PC-9 (cell line): ENCODE data around the gene PGS1. TPM values are rescaled to one million over a fixed set of nuclear protein-coding genes. Genes with fewer than 3 reads are reported as not detected.
A peak's percentile ranks its signal among the peaks of the same experiment; 100 is the strongest.

Experiments used
- BruUV-seq: library from RNA; stranded (reverse); fragments of 400-500 nt; replicated peaks from 2 replicates; lab custom pipeline; 2021; lab: Mats Ljungman, UMichigan
- CTCF ChIA-PET: fragments of 300-600 bp; sonication (Branson Sonifier 250); formaldehyde crosslinking; loops from one replicate; lab custom pipeline; 2022; ENCODE audit warnings: antibody characterized with exemption; lab: Charles Lee
- POLR2A ChIA-PET: fragments of 300-600 bp; sonication (Branson Sonifier 250); formaldehyde crosslinking; loops from one replicate; lab custom pipeline; 2022; ENCODE audit warnings: antibody characterized with exemption; ENCODE audit not compliant: unreplicated experiment; lab: Charles Lee
- DNase-seq, 2 experiments: peaks; one replicate each; pipeline versions ENCODE4 v3.0.0 to v3.0.0-alpha.2; 2015 to 2022; ENCODE audit warnings: mixed read lengths in 1 of 2
- H2AFZ ChIP-seq: fragments of 200-600 bp; sonication (generic); 2 replicates; pipeline ENCODE4 v1.8.1; 2017; ENCODE audit warnings: antibody characterized with exemption
- H3F3A ChIP-seq: fragments of 200-600 bp; sonication (generic); 2 replicates; pipeline ENCODE4 v1.8.1; 2017; ENCODE audit warnings: antibody characterized with exemption, mild to moderate bottlenecking, low read depth; ENCODE audit not compliant: insufficient read depth
- H3K27ac ChIP-seq: fragments of 200-600 bp; sonication (generic); 2 replicates; pipeline ENCODE4 v1.6.1; 2016; ENCODE audit warnings: mixed run types
- H3K27me3 ChIP-seq: fragments of 200-600 bp; sonication (generic); 2 replicates; pipeline ENCODE4 v1.6.1; 2016; ENCODE audit warnings: low read depth, mixed run types; ENCODE audit not compliant: insufficient read depth
- H3K36me3 ChIP-seq: fragments of 200-600 bp; sonication (generic); 2 replicates; pipeline ENCODE4 v1.6.1; 2016; ENCODE audit warnings: low read depth, mixed run types
- H3K4me1 ChIP-seq: fragments of 200-600 bp; sonication (generic); replicated peaks from 2 replicates; pipeline ENCODE4 v1.6.1; 2016; ENCODE audit warnings: mixed run types; ENCODE audit not compliant: insufficient read depth
- H3K4me2 ChIP-seq: fragments of 200-600 bp; sonication (generic); 2 replicates; pipeline ENCODE4 v1.6.1; 2017; ENCODE audit warnings: mixed run types
- H3K4me3 ChIP-seq: fragments of 200-600 bp; sonication (generic); 2 replicates; pipeline ENCODE4 v1.6.1; 2016; ENCODE audit warnings: mixed run types
- H3K79me2 ChIP-seq: fragments of 200-600 bp; sonication (generic); 2 replicates; pipeline ENCODE4 v1.6.1; 2017; ENCODE audit warnings: low read depth, mixed run types
- H3K9me2 ChIP-seq: fragments of 200-600 bp; sonication (generic); 2 replicates; pipeline ENCODE4 v1.8.1; 2017; ENCODE audit warnings: mild to moderate bottlenecking; ENCODE audit not compliant: insufficient read depth
- H3K9me3 ChIP-seq: fragments of 200-600 bp; sonication (generic); 2 replicates; pipeline ENCODE4 v1.8.1; 2016; ENCODE audit warnings: low read depth; ENCODE audit not compliant: insufficient read depth
- H4K20me1 ChIP-seq: fragments of 200-600 bp; sonication (generic); 2 replicates; pipeline ENCODE4 v1.8.1; 2017; ENCODE audit not compliant: insufficient read depth
- EZH2 ChIP-seq: fragments of 200-600 bp; sonication (generic); IDR thresholded peaks from 2 replicates; pipeline ENCODE4 v1.8.0; 2017; ENCODE audit warnings: antibody characterized with exemption, low read depth
- intact Hi-C: fragments of 100-400 bp; cut with micrococcal nuclease; formaldehyde crosslinking; loops from one replicate; pipeline ENCODE4 v1.10.0; 2022; ENCODE audit not compliant: unreplicated experiment
- total RNA-seq: library from RNA; stranded (reverse); gene quantifications from 2 replicates; pipeline ENCODE4 v1.2.3, GENCODE V29; 2021
- TF ChIP-seq, protein P1 (sequence below): fragments of 200-600 bp; sonication (generic); conservative IDR thresholded peaks from 2 replicates; pipeline ENCODE4 v1.6.1; 2017; ENCODE audit warnings: mixed run types, antibody characterized with exemption, mild to moderate bottlenecking, moderate library complexity

Gene PGS1
- total RNA-seq, 1 experiment from 2014 or later: 40.2 TPM

DNA sequence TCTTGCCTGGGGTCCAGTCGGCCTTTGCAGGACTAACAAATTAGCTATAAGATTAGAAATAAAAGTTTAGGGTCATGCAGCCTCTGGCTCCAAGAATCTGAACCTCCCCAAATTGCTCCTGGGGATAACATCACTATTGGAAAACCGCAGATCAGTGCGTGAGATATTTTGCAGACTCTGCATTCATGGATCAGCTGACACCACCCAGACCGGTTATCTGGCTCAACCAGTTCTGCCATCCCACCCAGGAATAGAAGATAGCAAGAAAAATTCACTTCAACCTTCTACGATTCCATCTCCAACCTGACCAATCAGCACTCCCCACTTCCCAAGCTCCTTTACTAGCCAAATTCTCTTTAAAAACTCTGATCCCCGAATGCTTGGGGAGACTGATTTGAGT lies 4.3 kb upstream of the PGS1 start:
- peaks cover 30% of the 10 kb centered on the region for H3K4me1 ChIP-seq
- peak overlapping the region; percentile 49 for H3K4me2 ChIP-seq
- intact Hi-C loops: no loop called here
- ChIA-PET CTCF (no interaction called here), POLR2A (no interaction called here)
- no peak overlapping the region for H2AFZ ChIP-seq
- no peaks in the 10 kb centered on the region for H3K9me2 ChIP-seq
- no peaks in the 10 kb centered on the region for H3K27me3 ChIP-seq
- BruUV-seq: no TSS peak
- no peak overlapping the region for H3K4me3 ChIP-seq
- H3K36me3 ChIP-seq: no peaks in the 10 kb centered on the region
- peak in 1 of 2 experiments; percentile 47 for DNase-seq
- no peaks in the 10 kb centered on the region for H4K20me1 ChIP-seq
- H3K79me2 ChIP-seq: peaks cover 6% of the 10 kb centered on the region
- TF ChIP-seq EZH2: no peak
- TF ChIP-seq, protein P1, sequence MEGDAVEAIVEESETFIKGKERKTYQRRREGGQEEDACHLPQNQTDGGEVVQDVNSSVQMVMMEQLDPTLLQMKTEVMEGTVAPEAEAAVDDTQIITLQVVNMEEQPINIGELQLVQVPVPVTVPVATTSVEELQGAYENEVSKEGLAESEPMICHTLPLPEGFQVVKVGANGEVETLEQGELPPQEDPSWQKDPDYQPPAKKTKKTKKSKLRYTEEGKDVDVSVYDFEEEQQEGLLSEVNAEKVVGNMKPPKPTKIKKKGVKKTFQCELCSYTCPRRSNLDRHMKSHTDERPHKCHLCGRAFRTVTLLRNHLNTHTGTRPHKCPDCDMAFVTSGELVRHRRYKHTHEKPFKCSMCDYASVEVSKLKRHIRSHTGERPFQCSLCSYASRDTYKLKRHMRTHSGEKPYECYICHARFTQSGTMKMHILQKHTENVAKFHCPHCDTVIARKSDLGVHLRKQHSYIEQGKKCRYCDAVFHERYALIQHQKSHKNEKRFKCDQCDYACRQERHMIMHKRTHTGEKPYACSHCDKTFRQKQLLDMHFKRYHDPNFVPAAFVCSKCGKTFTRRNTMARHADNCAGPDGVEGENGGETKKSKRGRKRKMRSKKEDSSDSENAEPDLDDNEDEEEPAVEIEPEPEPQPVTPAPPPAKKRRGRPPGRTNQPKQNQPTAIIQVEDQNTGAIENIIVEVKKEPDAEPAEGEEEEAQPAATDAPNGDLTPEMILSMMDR: no peak
- no peaks in the 10 kb centered on the region for H3K9me3 ChIP-seq
- H3F3A ChIP-seq: peaks cover 20% of the 10 kb centered on the region; the same call in 1 of the 2 replicates
- H3K27ac ChIP-seq: peak overlapping the region; percentile 44; the same call in 1 of the 2 replicates

DNA sequence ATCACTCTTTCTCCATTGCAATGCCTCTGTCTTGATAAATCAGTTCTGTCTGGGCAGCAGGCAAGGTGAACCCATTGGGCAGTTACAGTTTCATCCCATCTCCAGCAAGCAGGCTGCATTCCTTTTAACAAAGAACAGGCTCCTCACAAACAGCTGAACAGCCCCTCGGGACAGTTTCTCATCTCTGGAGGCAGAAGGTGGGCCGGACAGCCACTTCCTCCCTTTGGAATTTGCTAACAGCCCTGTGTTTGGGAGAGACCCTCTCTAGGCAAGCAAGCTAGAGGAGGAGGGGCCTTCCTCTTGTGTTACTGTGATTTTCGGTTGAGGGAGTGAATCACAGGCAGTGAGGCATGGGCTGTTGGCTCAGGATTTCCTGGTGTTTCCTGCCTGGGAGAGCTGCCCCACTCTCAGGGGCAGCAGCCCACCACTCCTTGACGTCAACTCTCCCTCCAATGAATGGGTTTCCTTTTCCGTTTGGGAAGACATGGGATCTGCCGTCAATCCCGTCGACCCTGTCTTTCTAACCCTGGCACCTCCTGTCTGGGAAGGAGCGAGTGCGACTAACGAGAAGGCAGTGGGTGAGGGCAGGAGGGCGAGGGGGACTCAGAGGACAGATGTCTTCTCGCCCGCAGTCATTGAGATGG lies 3.7 kb upstream of the PGS1 start:
- H3K4me2 ChIP-seq: peak overlapping the region; percentile 56
- no peak overlapping the region for H2AFZ ChIP-seq

DNA sequence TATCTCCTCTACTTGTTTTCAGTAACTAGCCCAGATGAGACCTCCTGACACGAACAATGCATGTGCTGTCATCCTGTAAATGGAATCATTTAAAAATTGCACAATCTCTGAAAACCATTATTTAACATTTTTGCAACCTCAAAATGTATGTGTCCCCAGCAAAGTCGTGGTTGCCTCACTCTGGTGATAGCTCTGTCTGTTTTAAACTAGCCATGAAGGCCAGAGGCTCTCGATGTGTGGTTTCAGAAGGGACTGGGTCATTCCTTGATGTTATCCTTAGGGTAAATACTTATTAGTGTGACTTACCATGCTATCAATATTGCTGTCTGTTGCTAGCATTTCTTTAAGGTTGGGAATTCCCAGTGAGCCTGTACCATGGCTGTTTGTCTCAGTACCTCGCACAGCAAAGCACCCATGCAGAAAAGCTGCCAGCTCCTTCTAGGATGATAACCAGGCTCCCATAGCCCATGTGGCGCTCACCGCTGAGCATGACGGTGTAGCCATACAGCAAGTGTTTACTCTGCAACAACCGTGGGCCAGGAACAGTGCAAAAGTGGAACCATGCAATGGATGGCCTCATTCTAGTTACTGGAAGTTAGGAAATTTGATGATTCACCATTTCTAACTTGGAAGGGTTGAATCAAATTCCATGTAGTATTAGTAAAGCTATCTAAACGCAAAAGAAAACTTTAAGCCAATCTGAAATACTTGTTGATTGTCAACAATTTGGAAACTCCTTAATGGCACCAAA lies 2.9 kb upstream of the PGS1 start:
- peak in 1 of 2 experiments; percentile 72 for DNase-seq
- H3K4me2 ChIP-seq: peak overlapping the region; percentile 56

More for the DNA sequence above, 3.7 kb upstream of the PGS1 start:
- no peaks in the 10 kb centered on the region for H3K36me3 ChIP-seq
- peaks cover 20% of the 10 kb centered on the region; the same call in 1 of the 2 replicates for H3F3A ChIP-seq
- ChIA-PET CTCF (no interaction called here), POLR2A (no interaction called here)
- no peaks in the 10 kb centered on the region for H3K27me3 ChIP-seq
- no TSS peak for BruUV-seq
- no peaks in the 10 kb centered on the region for H3K9me2 ChIP-seq
- no peak for DNase-seq
- H4K20me1 ChIP-seq: peaks cover under 1% of the 10 kb centered on the region; the same call in 1 of the 2 replicates
- H3K4me3 ChIP-seq: no peak overlapping the region
- peaks cover 35% of the 10 kb centered on the region for H3K4me1 ChIP-seq
- TF ChIP-seq EZH2: no peak
- TF ChIP-seq, protein P1: no peak
- intact Hi-C loops: no loop called here
- peak overlapping the region; percentile 50; the same call in 1 of the 2 replicates for H3K27ac ChIP-seq
- no peaks in the 10 kb centered on the region for H3K9me3 ChIP-seq
- peaks cover 12% of the 10 kb centered on the region for H3K79me2 ChIP-seq

More for the DNA sequence above, 2.9 kb upstream of the PGS1 start:
- Histone ChIP-seq H3K4me1 (peaks cover 40% of the 10 kb centered on the region), H3K36me3 (no peaks in the 10 kb centered on the region), H2AFZ (no peak overlapping the region), H3K79me2 (peaks cover 20% of the 10 kb centered on the region), H3K9me3 (no peaks in the 10 kb centered on the region), H3F3A (peaks cover 20% of the 10 kb centered on the region; the same call in 1 of the 2 replicates), H3K4me3 (no peak overlapping the region), H3K9me2 (no peaks in the 10 kb centered on the region), H3K27me3 (no peaks in the 10 kb centered on the region), H4K20me1 (peaks cover 9% of the 10 kb centered on the region; the same call in 1 of the 2 replicates), H3K27ac (peak overlapping the region; percentile 50)
- ChIA-PET POLR2A (interaction anchor here (0.9 kb wide), 1 partner anchor 32 kb away, joined by 5 read pairs; no protein-coding TSS in a partner anchor), CTCF (no interaction called here)
- no peak for TF ChIP-seq EZH2
- intact Hi-C loops: no loop called here
- no TSS peak for BruUV-seq
